Fibroblast of the aortic adventitia (primary cell): Measurements from ENCODE around the gene NANP. TPM values are rescaled to one million over a fixed set of nuclear protein-coding genes. Genes with fewer than 3 reads are reported as not detected.

Experiments
- DNase-seq: peaks from one replicate; pipeline ENCODE4 v3.0.0-alpha.2; 2010; ENCODE audit warnings: low read depth
- H3K4me3 ChIP-seq: 2 replicates; pipeline ENCODE4 v1.5.1; 2011; ENCODE audit warnings: low read depth, mild to moderate bottlenecking, control low read depth, low read length, moderate library complexity
- total RNA-seq: library from RNA; depleted of rRNA; stranded (reverse); fragments of >200 nt; gene quantifications from 2 replicates; pipeline ENCODE4 v1.2.3, GENCODE V29; 2012; ENCODE audit warnings: low replicate concordance
- TF ChIP-seq, protein P1 (sequence below): IDR thresholded peaks from 2 replicates; pipeline ENCODE4 v1.5.1; 2011; ENCODE audit warnings: mild to moderate bottlenecking, low read length, control low read depth, inconsistent platforms; ENCODE audit not compliant: insufficient read depth

Gene NANP
- total RNA-seq, 1 donor = 13.7 TPM

DNA sequence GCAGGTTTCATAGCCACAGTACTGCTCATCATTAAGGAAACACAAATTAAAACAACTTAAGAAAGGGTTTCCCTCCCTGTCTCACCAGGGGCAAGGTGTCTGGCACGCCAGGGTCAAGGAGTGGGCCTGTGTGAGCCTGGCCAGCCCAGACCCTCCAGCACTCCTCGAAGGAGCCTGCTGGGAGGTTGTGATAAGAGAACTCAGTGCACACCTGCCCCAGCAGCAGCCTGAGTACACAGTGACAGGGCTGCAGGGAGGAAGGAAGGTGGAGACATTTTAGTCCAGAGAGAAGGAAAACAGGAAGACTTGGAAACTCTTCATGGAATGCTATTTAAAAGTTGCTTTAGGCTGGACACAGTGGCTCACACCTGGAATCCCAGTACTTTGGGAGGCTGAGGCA is 52.6 kb downstream of the NANP start:
- TF ChIP-seq, protein P1, sequence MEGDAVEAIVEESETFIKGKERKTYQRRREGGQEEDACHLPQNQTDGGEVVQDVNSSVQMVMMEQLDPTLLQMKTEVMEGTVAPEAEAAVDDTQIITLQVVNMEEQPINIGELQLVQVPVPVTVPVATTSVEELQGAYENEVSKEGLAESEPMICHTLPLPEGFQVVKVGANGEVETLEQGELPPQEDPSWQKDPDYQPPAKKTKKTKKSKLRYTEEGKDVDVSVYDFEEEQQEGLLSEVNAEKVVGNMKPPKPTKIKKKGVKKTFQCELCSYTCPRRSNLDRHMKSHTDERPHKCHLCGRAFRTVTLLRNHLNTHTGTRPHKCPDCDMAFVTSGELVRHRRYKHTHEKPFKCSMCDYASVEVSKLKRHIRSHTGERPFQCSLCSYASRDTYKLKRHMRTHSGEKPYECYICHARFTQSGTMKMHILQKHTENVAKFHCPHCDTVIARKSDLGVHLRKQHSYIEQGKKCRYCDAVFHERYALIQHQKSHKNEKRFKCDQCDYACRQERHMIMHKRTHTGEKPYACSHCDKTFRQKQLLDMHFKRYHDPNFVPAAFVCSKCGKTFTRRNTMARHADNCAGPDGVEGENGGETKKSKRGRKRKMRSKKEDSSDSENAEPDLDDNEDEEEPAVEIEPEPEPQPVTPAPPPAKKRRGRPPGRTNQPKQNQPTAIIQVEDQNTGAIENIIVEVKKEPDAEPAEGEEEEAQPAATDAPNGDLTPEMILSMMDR = no peak

DNA sequence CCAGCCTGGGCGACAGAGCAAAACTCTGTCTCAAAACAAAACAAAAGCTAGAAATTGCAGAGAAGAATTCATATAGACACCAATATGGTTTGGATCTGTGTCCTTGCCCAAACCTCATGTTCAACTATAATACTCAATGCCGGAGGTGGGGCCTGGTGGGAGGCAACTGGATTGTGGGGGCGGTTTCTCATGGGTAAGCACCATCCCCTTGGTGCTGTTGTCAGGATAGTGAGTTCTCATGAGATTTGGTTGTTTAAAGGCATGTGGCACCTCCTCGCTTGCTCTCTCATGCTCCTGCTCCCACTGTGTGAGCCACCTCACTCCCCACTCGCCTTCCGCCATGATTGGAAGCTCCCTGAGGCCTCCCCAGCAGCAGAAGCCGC is 53.7 kb downstream of the NANP start:
- no peak overlapping the region for H3K4me3 ChIP-seq
- TF ChIP-seq, protein P1 = no peak
- no peak for DNase-seq

More for the DNA sequence above, 52.6 kb downstream of the NANP start:
- H3K4me3 ChIP-seq = no peak overlapping the region
- DNase-seq = no peak

DNA sequence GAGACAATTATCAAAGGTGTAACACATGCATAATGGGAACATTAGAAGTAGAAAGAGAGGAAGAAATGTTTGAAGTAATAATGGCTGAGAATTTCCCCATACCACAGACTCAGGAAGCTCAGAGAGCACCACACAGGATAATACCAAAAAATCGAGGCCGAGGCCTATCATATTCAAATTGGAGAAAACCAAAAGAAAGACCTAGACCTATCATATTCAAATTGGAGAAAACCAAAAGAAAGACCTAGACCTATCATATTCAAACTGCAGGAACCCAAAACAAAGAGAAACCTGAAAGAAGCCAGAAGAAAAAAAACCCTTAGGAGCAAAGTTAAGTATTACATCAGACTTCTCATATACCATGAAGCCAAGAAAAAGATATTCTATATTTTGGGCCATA is 56.5 kb downstream of the NANP start:
- TF ChIP-seq, protein P1 = no peak
- H3K4me3 ChIP-seq = no peak overlapping the region
- no peak for DNase-seq

DNA sequence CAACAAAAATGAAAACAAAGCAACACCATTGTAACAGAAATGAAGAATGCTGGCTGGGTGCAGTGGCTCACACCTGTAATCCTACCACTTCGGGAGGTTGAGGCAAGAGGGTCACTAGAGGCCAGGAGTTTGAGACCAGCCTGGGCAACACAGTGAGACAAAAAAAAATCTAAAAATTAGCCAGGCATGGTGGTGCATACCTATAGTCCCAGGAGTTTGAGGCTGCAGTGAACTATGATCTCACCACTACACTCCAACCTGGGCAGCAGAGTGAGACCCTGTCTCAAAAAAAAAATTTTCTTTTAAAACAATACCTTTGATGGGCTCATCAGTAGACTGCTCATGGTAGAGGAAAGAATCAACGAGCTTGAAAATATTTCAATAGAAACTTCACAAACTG is 57.0 kb downstream of the NANP start:
- no peak overlapping the region for H3K4me3 ChIP-seq
- TF ChIP-seq, protein P1 = no peak
- DNase-seq = no peak

DNA sequence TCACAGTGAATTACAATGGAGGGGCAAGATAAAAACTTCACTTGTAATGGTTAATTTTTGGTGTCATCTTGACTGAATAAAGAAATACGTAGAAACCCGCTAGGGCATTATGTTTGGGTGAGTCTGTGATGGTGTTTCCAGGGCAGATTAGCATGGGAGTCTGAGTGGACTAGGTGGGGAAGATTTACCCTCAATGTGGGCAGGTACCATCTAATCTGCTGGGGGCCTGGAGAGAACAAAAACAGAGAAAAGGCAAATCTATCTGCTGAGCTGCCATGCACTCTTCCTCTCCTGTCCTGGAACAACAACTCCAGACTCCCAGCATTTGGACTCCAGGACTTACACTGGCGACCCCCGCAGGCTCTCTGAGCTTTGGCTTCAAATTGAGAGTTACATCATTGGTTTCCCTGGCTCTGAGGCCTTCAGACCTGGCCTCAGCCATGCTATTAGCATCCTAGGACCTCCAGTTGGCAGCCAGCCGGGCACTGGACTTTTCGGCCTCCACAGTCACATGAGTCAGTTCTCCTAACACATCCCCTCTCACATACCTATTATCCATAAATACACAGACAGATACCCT is 58.1 kb downstream of the NANP start:
- no peak overlapping the region for H3K4me3 ChIP-seq
- TF ChIP-seq, protein P1 = no peak
- DNase-seq = peak; percentile 21

DNA sequence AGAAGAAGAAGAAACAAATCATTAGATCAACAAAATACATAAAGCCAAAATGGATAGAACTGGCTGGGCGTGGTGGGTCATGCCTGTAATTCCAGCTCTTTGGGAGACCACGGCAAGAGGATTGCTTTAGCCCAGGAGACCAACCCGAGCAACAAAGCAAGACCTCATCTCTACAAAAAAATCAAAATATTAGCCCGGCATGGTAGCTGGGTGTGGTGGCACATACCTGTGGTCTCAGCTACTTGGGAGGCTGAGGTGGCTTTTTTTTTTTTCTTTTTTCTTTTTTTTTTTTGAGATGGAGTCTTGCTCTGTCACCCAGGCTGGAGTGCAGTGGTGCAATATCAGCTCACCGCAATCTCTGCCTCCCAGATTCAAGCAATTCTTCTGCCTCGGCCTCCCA is 59.9 kb downstream of the NANP start:
- H3K4me3 ChIP-seq = no peak overlapping the region
- TF ChIP-seq, protein P1 = no peak
- no peak for DNase-seq

DNA sequence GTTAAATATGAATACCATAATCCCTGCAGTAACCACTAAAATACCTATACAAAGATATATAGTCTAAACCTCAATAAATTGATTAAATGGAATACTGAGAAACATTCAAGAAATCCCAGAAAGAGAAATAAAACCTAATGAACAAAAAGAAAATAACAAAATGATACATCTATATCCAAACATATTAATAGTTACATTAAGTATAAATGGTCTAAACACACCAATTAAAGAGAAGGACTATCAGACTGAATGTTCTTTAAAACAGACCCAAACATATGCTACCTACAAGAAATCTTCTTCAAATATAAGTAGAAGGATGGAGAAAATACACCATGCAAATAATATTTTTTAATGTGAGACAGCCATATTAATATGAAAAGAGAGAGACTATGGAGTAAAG is 60.5 kb downstream of the NANP start:
- TF ChIP-seq, protein P1 = no peak
- H3K4me3 ChIP-seq = no peak overlapping the region

More for the DNA sequence above, 60.5 kb downstream of the NANP start:
- no peak for DNase-seq
